SU-DHL-6 (cell line): ENCODE measurements around the gene RAMACL.

Experiments used
- CTCF ChIP-seq: fragments of 200-600 bp; sonication (generic); IDR thresholded peaks from one replicate; pipeline ENCODE4 v1.5.1; 2017; ENCODE audit warnings: antibody characterized with exemption, mild to moderate bottlenecking, low read length, moderate library complexity; ENCODE audit not compliant: insufficient read depth, poor library complexity, severe bottlenecking
- EZH2phosphoT487 ChIP-seq: fragments of 200-600 bp; sonication (generic), shearing (Covaris generic); conservative IDR thresholded peaks from 2 replicates; pipeline ENCODE4 v1.6.1; 2018; ENCODE audit warnings: mild to moderate bottlenecking, antibody characterized with exemption, low read length, moderate library complexity, mixed read lengths

DNA sequence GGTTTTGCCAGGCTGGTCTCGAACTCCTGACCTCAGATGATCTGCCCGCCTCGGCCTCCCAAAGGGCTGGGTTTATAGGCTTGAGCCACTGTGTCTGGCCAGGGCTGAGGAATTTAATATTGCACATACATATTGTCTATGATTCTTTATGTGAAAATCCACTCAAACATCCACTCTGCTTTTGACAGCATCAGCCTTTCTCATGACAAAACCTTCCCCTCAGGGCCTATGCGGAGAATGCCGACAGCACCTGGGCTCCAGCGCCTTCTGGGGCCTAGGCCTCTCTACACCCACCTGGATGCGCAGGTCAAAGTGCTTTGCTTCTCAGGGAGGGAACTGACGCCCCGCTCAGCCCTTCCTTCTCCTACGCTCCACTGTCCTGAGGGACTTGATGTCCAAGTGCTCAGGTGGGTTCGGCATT lies 5.4 kb downstream of the RAMACL start:
- TF ChIP-seq CTCF (no peak), EZH2phosphoT487 (no peak)
